ENCODE measurements around the gene PTPN21.

DNA sequence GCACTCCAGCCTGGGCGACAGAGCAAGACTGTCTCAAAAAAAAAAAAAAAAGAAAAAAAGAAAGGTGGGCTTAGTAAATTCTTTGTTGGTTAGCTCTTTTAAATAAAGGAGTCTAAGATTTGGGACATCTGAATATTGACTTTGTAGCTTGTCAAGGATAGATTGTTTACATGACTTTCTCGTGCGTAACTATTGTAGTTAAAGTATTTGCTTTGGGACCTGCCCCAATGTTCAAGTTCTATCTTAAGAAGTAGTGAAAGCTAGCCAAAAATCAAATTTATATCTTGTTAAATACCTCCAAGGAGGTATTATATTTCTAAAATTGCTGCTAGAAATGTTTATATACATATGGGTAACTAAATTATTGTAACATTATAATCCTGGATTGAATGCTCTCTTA is 32.4 kb downstream of the PTPN21 start:
- TF ChIP-seq, protein P1, sequence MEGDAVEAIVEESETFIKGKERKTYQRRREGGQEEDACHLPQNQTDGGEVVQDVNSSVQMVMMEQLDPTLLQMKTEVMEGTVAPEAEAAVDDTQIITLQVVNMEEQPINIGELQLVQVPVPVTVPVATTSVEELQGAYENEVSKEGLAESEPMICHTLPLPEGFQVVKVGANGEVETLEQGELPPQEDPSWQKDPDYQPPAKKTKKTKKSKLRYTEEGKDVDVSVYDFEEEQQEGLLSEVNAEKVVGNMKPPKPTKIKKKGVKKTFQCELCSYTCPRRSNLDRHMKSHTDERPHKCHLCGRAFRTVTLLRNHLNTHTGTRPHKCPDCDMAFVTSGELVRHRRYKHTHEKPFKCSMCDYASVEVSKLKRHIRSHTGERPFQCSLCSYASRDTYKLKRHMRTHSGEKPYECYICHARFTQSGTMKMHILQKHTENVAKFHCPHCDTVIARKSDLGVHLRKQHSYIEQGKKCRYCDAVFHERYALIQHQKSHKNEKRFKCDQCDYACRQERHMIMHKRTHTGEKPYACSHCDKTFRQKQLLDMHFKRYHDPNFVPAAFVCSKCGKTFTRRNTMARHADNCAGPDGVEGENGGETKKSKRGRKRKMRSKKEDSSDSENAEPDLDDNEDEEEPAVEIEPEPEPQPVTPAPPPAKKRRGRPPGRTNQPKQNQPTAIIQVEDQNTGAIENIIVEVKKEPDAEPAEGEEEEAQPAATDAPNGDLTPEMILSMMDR (IDR thresholded peaks at IDR 0.05): no peak
- no peak for TF ChIP-seq SMC3 (IDR thresholded peaks at IDR 0.05)
- no peak for TF ChIP-seq CEBPB (IDR thresholded peaks at IDR 0.05)
- TF ChIP-seq, protein P2, sequence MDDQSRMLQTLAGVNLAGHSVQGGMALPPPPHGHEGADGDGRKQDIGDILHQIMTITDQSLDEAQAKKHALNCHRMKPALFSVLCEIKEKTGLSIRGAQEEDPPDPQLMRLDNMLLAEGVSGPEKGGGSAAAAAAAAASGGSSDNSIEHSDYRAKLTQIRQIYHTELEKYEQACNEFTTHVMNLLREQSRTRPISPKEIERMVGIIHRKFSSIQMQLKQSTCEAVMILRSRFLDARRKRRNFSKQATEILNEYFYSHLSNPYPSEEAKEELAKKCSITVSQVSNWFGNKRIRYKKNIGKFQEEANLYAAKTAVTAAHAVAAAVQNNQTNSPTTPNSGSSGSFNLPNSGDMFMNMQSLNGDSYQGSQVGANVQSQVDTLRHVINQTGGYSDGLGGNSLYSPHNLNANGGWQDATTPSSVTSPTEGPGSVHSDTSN (IDR thresholded peaks at IDR 0.05): no peak
- no peak for TF ChIP-seq ZSCAN20 (CRISPR knock-in tag; IDR thresholded peaks at IDR 0.05)
- TF ChIP-seq NPAS2 (CRISPR knock-in tag; IDR thresholded peaks at IDR 0.05; ENCODE audit: borderline replicate concordance): no peak
- no peak for TF ChIP-seq ZFP36 (IDR thresholded peaks at IDR 0.05; ENCODE audit: borderline replicate concordance, partially characterized antibody)
- TF ChIP-seq POLR2A (IDR thresholded peaks at IDR 0.05; ENCODE audit: low read length): no peak
- TF ChIP-seq, protein P3, sequence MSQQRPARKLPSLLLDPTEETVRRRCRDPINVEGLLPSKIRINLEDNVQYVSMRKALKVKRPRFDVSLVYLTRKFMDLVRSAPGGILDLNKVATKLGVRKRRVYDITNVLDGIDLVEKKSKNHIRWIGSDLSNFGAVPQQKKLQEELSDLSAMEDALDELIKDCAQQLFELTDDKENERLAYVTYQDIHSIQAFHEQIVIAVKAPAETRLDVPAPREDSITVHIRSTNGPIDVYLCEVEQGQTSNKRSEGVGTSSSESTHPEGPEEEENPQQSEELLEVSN (IDR thresholded peaks at IDR 0.05; ENCODE audit: borderline replicate concordance, low read depth): no peak
- no peak for TF ChIP-seq MAFK (IDR thresholded peaks at IDR 0.05; ENCODE audit: partially characterized antibody)
- TF ChIP-seq, protein P4, sequence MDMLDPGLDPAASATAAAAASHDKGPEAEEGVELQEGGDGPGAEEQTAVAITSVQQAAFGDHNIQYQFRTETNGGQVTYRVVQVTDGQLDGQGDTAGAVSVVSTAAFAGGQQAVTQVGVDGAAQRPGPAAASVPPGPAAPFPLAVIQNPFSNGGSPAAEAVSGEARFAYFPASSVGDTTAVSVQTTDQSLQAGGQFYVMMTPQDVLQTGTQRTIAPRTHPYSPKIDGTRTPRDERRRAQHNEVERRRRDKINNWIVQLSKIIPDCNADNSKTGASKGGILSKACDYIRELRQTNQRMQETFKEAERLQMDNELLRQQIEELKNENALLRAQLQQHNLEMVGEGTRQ (IDR thresholded peaks at IDR 0.05): no peak
- no peak for TF ChIP-seq RARB (CRISPR knock-in tag; IDR thresholded peaks at IDR 0.05)
- TF ChIP-seq EP300 (IDR thresholded peaks at IDR 0.05): no peak
- TF ChIP-seq, protein P5, sequence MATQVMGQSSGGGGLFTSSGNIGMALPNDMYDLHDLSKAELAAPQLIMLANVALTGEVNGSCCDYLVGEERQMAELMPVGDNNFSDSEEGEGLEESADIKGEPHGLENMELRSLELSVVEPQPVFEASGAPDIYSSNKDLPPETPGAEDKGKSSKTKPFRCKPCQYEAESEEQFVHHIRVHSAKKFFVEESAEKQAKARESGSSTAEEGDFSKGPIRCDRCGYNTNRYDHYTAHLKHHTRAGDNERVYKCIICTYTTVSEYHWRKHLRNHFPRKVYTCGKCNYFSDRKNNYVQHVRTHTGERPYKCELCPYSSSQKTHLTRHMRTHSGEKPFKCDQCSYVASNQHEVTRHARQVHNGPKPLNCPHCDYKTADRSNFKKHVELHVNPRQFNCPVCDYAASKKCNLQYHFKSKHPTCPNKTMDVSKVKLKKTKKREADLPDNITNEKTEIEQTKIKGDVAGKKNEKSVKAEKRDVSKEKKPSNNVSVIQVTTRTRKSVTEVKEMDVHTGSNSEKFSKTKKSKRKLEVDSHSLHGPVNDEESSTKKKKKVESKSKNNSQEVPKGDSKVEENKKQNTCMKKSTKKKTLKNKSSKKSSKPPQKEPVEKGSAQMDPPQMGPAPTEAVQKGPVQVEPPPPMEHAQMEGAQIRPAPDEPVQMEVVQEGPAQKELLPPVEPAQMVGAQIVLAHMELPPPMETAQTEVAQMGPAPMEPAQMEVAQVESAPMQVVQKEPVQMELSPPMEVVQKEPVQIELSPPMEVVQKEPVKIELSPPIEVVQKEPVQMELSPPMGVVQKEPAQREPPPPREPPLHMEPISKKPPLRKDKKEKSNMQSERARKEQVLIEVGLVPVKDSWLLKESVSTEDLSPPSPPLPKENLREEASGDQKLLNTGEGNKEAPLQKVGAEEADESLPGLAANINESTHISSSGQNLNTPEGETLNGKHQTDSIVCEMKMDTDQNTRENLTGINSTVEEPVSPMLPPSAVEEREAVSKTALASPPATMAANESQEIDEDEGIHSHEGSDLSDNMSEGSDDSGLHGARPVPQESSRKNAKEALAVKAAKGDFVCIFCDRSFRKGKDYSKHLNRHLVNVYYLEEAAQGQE (IDR thresholded peaks at IDR 0.05): no peak
